GM19324 (cell line): ENCODE data around the gene PHF21B.

Experiments used
- ATAC-seq: cut with Tn5 transposase; IDR thresholded peaks from one replicate; pipeline ENCODE4 v1.9.1; 2021; ENCODE audit warnings: mild to moderate bottlenecking, moderate library complexity; ENCODE audit not compliant: unreplicated experiment, low FRiP score

The PHF21B gene

GRCh38 chr22:44994399-44995104 lies 15.3 kb downstream of the PHF21B start:
- ATAC-seq: no peak

- ATAC-seq: no peak
These were observed 17.6 kb downstream of the PHF21B start for GRCh38 chr22:44992166-44992565.

GRCh38 chr22:44991218-44991617 lies 18.6 kb downstream of the PHF21B start:
- ATAC-seq: no peak

DNA sequence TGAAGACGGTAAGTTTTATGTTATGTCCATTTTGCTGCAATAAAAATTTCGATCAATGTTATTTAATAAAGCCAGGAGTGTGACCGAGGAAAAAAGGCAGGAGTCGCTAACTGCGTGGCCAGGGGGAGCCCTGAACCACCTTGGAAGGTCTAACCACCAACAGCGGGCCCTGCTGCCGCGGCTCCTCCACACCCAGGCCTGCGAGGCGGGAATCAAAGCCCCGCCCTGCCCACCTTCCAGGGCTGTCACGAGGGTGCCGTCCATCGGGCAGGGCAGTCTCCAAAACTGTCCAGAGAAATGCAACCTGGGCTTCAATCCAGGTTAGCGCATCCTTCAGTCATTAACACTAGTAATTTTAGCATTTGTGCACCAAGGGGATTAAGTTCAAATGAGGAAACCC lies 19.0 kb downstream of the PHF21B start:
- no peak for ATAC-seq

GRCh38 chr22:44990328-44990727 lies 19.5 kb downstream of the PHF21B start:
- no peak for ATAC-seq

- ATAC-seq: no peak
These were observed 21.1 kb downstream of the PHF21B start for GRCh38 chr22:44988671-44989070.

DNA sequence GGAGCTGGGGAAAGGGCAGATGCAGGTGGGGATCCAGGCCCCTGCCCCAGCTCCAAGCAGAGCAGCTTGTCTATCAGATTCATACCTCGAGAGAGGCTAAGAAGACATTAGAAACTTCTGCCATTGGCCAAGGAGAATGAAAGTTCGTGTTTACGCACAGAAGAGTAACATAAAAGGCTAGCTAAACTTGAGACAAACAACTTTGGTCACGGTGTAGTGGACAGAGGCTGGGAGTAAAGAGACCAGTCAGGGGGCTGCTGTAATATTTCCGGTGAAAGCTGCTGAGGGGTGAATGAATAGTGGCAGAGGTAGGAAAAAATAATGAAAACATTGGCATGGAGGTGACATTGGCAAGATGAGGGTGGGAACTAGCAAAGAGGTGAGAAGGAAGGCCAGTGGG lies 22.9 kb downstream of the PHF21B start:
- no peak for ATAC-seq

GRCh38 chr22:44985906-44986527 lies 23.8 kb downstream of the PHF21B start:
- ATAC-seq: no peak

GRCh38 chr22:44983878-44984482 lies 25.8 kb downstream of the PHF21B start:
- no peak for ATAC-seq

GRCh38 chr22:44982445-44982844 lies 27.4 kb downstream of the PHF21B start:
- no peak for ATAC-seq

DNA sequence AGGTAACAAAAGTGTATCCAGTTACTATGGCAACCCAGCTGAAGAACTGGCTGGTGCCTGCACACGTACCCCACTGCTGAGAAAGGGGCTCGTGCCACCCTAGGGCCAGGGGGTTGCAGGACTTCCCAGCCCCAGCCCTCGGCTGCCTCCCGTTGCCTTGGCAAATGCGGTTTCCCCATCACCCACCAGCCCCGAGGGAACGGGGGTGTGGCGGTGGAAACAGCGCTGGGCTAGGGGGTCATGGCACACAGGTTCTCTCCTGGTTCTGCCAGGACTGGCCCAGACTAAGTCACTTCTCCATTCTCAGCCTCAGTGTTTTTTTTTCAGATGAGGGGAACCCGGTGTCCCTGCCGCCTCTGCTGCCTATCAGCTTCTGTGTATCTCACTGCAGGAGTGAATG lies 27.9 kb downstream of the PHF21B start:
- ATAC-seq: no peak

- ATAC-seq: no peak
These were observed 30.7 kb downstream of the PHF21B start for GRCh38 chr22:44979154-44979553.

GRCh38 chr22:44975427-44976262 lies 34.2 kb downstream of the PHF21B start:
- no peak for ATAC-seq

DNA sequence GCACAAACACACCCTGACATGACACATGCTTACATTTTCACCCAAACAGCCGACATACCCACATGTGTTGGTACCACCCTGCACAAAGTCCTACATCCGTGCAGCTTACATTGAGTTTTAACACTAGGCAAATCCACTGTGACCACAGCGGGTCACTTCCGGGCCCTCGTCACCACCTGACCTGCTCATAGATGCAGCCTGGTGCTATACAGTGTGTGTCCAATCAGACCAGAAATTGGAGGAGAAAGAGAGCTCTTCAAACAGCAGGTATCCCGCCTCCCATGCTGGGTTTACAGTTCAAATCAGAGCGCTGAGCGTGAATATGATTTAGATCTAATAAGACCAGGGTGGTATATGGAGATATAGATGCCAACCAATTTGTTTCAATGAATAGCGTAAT lies 35.4 kb downstream of the PHF21B start:
- no peak for ATAC-seq

GRCh38 chr22:44973829-44974228 lies 36.0 kb downstream of the PHF21B start:
- ATAC-seq: no peak

DNA sequence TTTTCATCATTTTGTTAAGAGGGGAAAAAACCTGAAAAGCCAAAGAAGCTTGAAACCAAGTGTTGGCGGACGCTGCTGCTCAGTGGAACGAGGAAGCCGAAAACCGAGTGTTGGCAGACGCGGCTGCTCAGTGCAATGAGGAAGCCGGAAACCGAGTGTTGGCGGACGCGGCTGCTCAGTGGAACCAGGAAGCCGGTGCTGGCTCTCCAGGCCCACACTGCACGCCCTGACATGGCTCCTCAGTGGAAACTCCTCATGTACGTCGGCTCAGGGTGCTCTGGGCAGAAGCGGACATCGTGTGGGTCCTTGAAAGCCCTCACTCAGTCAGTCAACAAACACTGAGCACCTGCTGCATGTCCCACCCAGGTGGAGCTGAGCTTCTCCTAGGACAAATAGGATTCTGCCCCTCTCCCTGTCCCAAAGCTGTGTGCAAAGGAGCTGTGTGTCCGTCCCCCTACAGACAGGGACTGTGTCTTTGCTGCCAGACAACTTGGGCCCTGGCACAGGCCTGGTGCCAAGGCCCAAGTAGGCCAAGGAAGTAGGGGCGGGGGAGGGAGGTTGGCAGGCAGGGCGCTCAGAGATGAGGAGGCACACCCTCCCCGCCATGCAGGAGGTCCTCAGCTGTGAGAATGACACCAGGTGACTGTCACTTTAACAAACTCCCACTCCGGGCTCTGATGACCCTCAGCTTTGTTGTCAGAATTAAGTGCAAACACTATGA lies 37.3 kb downstream of the PHF21B start:
- no peak for ATAC-seq

GRCh38 chr22:44971651-44972362 lies 38.0 kb downstream of the PHF21B start:
- no peak for ATAC-seq

DNA sequence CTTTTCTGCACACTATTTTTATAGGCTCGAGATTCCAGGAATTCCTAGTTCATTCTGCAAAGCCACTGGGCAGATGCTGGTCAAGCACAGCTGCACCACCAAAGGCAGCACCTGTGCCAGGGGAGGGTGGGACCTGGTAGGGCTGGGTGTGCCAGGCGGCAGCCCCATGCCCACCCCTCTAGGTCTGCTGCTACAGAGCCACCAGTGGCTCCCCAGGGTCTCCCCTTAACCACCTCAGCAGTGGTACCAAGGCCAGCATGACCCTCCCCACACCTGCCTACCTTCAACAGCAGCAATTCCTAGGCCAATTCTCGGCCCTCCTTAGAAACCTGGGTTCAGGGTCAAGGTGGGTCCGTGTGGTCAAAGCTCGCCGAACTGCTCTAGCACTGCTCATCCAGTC lies 39.5 kb downstream of the PHF21B start:
- no peak for ATAC-seq

- ATAC-seq: no peak
These were observed 40.0 kb downstream of the PHF21B start for GRCh38 chr22:44969817-44970216.

- ATAC-seq: no peak
These were observed 41.1 kb downstream of the PHF21B start for GRCh38 chr22:44968736-44969135.
